ENCODE results near the gene HHATL. TPM values are rescaled to one million over a fixed set of nuclear protein-coding genes. Genes with fewer than 3 reads are reported as not detected.

HHATL gene
- total RNA-seq, 4 donors from 2014 or later = 3.5 TPM; not detected in 3

DNA sequence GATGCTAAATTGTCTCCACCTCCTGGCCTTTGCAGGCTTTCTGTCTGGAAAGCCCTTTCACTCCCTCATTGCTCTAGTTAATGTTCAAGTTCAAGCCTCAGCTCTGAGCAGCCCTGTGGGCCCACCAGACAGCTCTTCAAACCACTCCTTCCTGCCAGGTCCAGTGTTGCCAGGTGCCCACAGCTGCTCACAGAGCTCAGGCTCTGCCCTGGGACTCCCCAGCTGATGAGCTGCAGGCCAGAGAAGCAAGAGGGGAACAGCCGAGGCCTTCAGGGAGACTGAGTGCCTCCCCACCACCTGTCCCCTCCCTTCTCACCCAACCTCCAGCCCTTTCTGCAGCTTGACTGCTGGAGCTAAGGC lies 50.4 kb downstream of the HHATL start:
- TF ChIP-seq, protein P1, sequence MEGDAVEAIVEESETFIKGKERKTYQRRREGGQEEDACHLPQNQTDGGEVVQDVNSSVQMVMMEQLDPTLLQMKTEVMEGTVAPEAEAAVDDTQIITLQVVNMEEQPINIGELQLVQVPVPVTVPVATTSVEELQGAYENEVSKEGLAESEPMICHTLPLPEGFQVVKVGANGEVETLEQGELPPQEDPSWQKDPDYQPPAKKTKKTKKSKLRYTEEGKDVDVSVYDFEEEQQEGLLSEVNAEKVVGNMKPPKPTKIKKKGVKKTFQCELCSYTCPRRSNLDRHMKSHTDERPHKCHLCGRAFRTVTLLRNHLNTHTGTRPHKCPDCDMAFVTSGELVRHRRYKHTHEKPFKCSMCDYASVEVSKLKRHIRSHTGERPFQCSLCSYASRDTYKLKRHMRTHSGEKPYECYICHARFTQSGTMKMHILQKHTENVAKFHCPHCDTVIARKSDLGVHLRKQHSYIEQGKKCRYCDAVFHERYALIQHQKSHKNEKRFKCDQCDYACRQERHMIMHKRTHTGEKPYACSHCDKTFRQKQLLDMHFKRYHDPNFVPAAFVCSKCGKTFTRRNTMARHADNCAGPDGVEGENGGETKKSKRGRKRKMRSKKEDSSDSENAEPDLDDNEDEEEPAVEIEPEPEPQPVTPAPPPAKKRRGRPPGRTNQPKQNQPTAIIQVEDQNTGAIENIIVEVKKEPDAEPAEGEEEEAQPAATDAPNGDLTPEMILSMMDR (IDR thresholded peaks at IDR 0.05) = no peak
- TF ChIP-seq POLR2A (IDR thresholded peaks at IDR 0.05) (no peak), EP300 (IDR thresholded peaks at IDR 0.05) (no peak)

DNA sequence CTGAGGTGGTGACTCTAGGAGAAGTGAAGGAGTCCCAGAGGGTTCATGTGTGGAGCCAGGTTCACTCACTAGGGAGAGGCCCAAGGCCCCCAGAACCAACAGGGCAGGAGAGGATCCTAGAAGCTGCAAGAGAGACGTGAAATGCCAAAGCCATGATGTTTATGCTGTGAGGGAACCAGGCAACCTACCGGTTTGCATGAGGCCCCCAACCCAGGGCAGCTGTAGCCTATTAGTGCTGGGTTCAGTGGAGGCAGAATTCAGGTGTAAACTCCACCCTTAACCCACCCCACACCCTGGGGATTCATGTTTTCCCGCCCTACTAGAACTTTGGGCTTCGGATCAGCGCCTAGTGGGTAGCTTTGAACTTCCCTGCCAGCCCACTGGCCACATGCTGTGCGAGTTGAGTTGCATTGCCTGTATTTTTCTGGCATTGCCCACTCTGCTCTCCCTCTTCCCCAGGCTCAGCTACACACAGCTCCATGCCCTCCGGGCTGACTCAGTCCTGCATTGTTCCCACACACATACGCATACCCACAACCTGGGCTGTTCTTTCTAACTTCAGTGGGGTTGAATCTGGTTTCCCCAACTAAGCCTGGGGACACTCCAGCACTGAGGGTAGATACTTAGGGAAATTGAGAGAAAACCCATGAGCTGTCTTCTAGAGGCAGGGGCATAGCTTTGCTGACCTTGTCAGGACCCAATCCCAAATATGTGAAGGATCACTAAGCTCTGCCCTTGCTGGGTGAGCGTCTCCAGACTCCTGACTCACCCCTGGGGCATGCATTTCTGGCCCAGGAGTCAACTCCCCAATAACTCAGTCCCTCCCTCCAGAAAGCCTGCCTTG lies 51.1 kb downstream of the HHATL start:
- no peaks in the 10 kb centered on the region for H3K27me3 ChIP-seq
- peaks cover 0 to 81% (median 30%) of the 10 kb centered on the region in 4 donors for H3K4me1 ChIP-seq
- peak overlapping the region; percentile 85 to 98 (median 96) for H3K27ac ChIP-seq
- 42 to 57% methylated on average over 8 to 9 of the region's 9 CpGs for WGBS, 2 donors
- H3K9me3 ChIP-seq = no peaks in the 10 kb centered on the region
- DNase-seq (ENCODE audit: low spot score in 2 of 2) = no peak
- peak overlapping the region in 1 of 4 donors; percentile 72 for H3K4me3 ChIP-seq
- peaks cover 0 to 25% (median 0%) of the 10 kb centered on the region in 3 donors for H3K36me3 ChIP-seq
- TF ChIP-seq EP300 (IDR thresholded peaks at IDR 0.05) (peak in 1 of 2 donors; percentile 46), POLR2A (IDR thresholded peaks at IDR 0.05) (no peak)

More for the DNA sequence above, 50.4 kb downstream of the HHATL start:
- Histone ChIP-seq H3K4me3 (peak overlapping the region; percentile 72 to 88 (median 80)), H3K27ac (peak overlapping the region; percentile 85 to 98 (median 96)), H3K36me3 (peaks cover 0 to 18% (median 0%) of the 10 kb centered on the region in 3 donors), H3K9me3 (no peaks in the 10 kb centered on the region), H3K4me1 (peaks cover 0 to 87% (median 30%) of the 10 kb centered on the region in 4 donors), H3K27me3 (no peaks in the 10 kb centered on the region)
- no peak for DNase-seq (ENCODE audit: low spot score in 2 of 2)
- WGBS, 2 donors = 36 to 67% methylated on average over 1 of the region's 1 CpG

DNA sequence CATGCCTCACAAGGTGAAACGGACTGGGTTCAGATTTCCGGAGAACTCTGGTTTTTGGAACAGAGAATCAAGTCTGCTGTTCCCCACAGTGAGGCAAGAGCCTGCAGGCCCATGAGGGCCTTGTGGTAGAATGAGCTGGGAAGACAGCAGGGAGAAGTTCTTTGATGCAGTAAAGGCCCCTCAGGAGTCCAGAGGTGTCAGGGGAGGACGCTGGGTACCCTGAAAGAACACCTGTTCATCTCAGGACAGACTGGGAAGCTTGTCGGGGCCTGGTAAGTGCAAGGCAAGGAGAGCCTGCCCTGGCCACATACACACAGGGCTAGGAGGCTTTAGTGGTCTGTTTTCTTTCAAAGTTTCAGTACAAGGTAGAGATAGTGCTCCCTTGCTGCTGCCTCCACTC lies 52.8 kb downstream of the HHATL start:
- TF ChIP-seq EP300 (IDR thresholded peaks at IDR 0.05) (no peak), POLR2A (IDR thresholded peaks at IDR 0.05) (no peak)
- TF ChIP-seq, protein P1 (IDR thresholded peaks at IDR 0.05) = no peak
- DNase-seq (ENCODE audit: low spot score in 2 of 2) = no peak
- no peaks in the 10 kb centered on the region for H3K9me3 ChIP-seq
- peaks cover 0 to 42% (median 2%) of the 10 kb centered on the region in 3 donors for H3K36me3 ChIP-seq
- peaks cover 0 to 64% (median 26%) of the 10 kb centered on the region in 4 donors for H3K4me1 ChIP-seq
- H3K27me3 ChIP-seq = no peaks in the 10 kb centered on the region
- H3K4me3 ChIP-seq = no peak overlapping the region
- WGBS, 2 donors = 81 to 84% methylated on average over 4 of the region's 4 CpGs
- H3K27ac ChIP-seq = peak overlapping the region; percentile 39 to 96 (median 75)

DNA sequence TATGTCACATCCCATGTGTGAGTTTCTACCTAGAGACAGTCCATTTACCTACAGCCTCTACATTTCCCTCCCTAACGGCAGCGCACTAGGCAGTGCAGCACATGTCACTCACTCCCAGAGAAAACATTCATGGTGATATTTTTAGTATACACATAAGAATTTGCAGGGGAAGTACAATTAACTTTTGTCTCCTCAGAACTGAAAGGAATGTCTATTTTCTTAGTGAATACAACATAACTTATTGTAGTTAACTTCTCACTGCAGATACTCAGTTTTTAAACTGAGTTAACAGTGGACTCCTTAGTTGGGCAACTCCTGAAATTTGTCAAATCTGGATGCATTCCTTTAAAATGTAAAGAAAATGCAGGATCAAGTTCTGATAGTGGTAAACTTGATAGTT lies 53.6 kb downstream of the HHATL start:
- DNase-seq (ENCODE audit: low spot score in 2 of 2) = no peak
- H3K4me1 ChIP-seq = peaks cover 0 to 63% (median 26%) of the 10 kb centered on the region in 4 donors
- H3K27me3 ChIP-seq = no peaks in the 10 kb centered on the region
- no peaks in the 10 kb centered on the region for H3K9me3 ChIP-seq
- H3K36me3 ChIP-seq = peaks cover 0 to 49% (median 4%) of the 10 kb centered on the region in 3 donors
- peak overlapping the region; percentile 20 to 96 (median 75) for H3K27ac ChIP-seq
- TF ChIP-seq, protein P1 (IDR thresholded peaks at IDR 0.05) = no peak
- peak in 1 of 2 donors; percentile 21 for TF ChIP-seq EP300 (IDR thresholded peaks at IDR 0.05)
- H3K4me3 ChIP-seq = no peak overlapping the region
- 38 to 43% methylated on average over 2 of the region's 2 CpGs for WGBS, 2 donors

DNA sequence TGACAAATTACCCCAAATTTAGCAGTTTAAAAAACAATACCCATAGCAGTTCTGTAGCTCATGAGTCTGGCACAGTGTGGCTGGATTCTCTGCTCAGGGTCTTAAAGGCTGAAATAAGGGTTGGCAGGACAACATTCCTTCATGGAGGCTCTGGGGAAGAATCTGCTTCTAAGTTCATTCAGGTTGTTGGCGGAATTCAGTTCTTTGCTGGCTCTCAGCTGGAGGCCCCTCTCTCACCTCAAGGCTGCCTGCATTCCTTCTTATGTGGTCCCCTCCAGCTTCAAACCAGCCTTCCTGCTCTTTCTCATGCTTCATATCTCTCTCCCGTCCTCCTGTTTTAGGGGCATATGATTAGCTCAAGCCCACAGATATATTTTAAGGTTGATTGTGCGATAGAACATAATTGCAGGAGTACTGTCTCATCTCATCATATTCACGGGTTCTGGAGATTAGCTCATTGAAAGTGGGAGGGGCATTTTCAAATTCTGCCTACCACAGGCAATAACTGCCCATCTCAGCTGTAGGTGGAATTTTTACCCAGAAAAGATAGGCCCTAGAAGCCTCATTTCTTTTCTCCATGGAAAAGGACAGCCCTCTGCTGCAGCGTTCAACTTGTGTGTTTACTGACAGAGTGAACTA lies 54.7 kb downstream of the HHATL start:
- 68 to 76% methylated on average over 5 of the region's 5 CpGs for WGBS, 2 donors
- Histone ChIP-seq H3K27ac (peak overlapping the region; percentile 0 to 96 (median 58)), H3K27me3 (no peaks in the 10 kb centered on the region), H3K36me3 (peaks cover 0 to 60% (median 6%) of the 10 kb centered on the region in 3 donors), H3K4me3 (no peak overlapping the region), H3K4me1 (peaks cover 0 to 55% (median 21%) of the 10 kb centered on the region in 4 donors), H3K9me3 (no peaks in the 10 kb centered on the region)
- no peak for DNase-seq (ENCODE audit: low spot score in 2 of 2)
- TF ChIP-seq EP300 (IDR thresholded peaks at IDR 0.05) (no peak), POLR2A (IDR thresholded peaks at IDR 0.05) (no peak)
- TF ChIP-seq, protein P1 (IDR thresholded peaks at IDR 0.05) = no peak

Other genes starting within 250 kb of the HHATL start
- 10 to 100 TPM in 2 of 4 donors, 1 to 10 TPM in 2; 2.4 to 17.3 (median 10.4) TPM for gene VIPR1, start 200.2 kb downstream of the HHATL start, total RNA-seq
- gene SEC22C, start 120.8 kb downstream of the HHATL start, total RNA-seq = 10 to 100 TPM; 74.1 to 95.3 (median 86.1) TPM
- gene SS18L2, start 111.9 kb downstream of the HHATL start, total RNA-seq = 10 to 100 TPM; 10.2 to 28.2 (median 15.7) TPM
- gene NKTR, start 102.1 kb downstream of the HHATL start, total RNA-seq = 100 to 1,000 TPM; 122 to 175 (median 146) TPM
- gene ZBTB47, start 49.1 kb downstream of the HHATL start, total RNA-seq = 10 to 100 TPM; 44.6 to 81.3 (median 60.3) TPM
- gene KLHL40, start 17.3 kb downstream of the HHATL start, total RNA-seq = under 1 TPM in 1 of 4 donors, not detected in 3; 0.42 TPM
- 10 to 100 TPM in 1 of 4 donors, 1 to 10 TPM in 3; 1.7 to 12.6 (median 2.0) TPM for gene CCDC13, start 70.5 kb upstream of the HHATL start, total RNA-seq
- 100 to 1,000 TPM; 155 to 204 (median 186) TPM for gene HIGD1A, start 101.7 kb upstream of the HHATL start, total RNA-seq
- gene ACKR2, start 106.6 kb upstream of the HHATL start, total RNA-seq = 10 to 100 TPM; 25.2 to 59.0 (median 38.6) TPM
- not detected for gene CYP8B1, start 173.1 kb upstream of the HHATL start, total RNA-seq
- gene ZNF662, start 203.3 kb upstream of the HHATL start, total RNA-seq = 10 to 100 TPM in 3 of 4 donors, 1 to 10 TPM in 1; 9.0 to 20.0 (median 16.7) TPM

Measured in tibial nerve (tissue), 4 donors.